ENCODE results near the gene COL4A2.

The COL4A2 gene

DNA sequence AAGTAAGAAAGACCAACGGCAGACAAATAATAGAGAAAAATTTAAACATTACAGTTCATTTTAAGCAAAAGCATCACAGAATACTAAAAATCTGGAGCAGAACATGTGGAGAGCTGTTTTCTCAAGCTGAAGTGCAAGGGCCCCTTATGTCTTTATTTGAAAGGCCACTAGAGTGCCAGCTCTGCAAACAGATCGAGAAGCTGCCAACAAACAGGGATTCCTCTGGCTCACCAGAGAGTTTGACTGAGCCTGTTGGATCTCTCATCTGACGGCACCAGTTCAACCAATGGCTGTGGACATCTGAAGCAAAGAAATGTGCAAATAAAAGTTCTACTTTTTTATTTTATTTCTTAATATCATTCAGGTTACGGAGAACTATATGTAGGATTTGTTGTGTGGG is 119.7 kb downstream of the COL4A2 start:
- Histone ChIP-seq H3K36me3 (no peaks in the 10 kb centered on the region), H3K27ac (no peak overlapping the region), H3K9me3 (no peaks in the 10 kb centered on the region), H3K27me3 (peaks cover 94% of the 10 kb centered on the region), H3K4me3 (ENCODE audit: low read depth in 1 of 2, low read length in 1 of 2) (no peak overlapping the region), H3K4me1 (ENCODE audit: control insufficient read depth in 1 of 2, insufficient read depth in 1 of 2, low read depth in 1 of 2, low read length in 1 of 2) (no peaks in the 10 kb centered on the region)
- TF ChIP-seq, protein P1, sequence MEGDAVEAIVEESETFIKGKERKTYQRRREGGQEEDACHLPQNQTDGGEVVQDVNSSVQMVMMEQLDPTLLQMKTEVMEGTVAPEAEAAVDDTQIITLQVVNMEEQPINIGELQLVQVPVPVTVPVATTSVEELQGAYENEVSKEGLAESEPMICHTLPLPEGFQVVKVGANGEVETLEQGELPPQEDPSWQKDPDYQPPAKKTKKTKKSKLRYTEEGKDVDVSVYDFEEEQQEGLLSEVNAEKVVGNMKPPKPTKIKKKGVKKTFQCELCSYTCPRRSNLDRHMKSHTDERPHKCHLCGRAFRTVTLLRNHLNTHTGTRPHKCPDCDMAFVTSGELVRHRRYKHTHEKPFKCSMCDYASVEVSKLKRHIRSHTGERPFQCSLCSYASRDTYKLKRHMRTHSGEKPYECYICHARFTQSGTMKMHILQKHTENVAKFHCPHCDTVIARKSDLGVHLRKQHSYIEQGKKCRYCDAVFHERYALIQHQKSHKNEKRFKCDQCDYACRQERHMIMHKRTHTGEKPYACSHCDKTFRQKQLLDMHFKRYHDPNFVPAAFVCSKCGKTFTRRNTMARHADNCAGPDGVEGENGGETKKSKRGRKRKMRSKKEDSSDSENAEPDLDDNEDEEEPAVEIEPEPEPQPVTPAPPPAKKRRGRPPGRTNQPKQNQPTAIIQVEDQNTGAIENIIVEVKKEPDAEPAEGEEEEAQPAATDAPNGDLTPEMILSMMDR (IDR thresholded peaks at IDR 0.05), result no peak

DNA sequence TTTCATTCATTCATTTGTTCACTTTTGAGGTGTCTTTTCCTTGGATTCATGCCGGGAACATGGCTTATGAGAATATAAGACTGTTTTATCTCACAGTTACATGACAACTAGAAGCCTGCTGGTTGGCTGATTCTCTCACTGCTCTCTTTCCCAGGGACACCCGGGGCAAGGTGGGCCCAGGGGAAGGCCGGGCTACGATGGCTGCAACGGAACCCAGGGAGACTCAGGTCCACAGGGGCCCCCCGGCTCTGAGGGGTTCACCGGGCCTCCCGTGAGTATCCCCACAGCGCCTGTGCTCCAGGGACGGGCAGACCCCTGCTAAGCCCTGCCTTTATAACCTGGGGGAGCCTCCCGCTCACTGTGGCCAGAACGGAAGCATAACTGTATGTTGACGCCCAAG is 121.2 kb downstream of the COL4A2 start:
- Histone ChIP-seq H3K36me3 (no peaks in the 10 kb centered on the region), H3K27ac (no peak overlapping the region), H3K9me3 (no peaks in the 10 kb centered on the region), H3K4me3 (ENCODE audit: low read depth in 1 of 2, low read length in 1 of 2) (no peak overlapping the region), H3K27me3 (peaks cover 90% of the 10 kb centered on the region), H3K4me1 (ENCODE audit: control insufficient read depth in 1 of 2, insufficient read depth in 1 of 2, low read depth in 1 of 2, low read length in 1 of 2) (no peaks in the 10 kb centered on the region)
- TF ChIP-seq, protein P1 (IDR thresholded peaks at IDR 0.05), result no peak

DNA sequence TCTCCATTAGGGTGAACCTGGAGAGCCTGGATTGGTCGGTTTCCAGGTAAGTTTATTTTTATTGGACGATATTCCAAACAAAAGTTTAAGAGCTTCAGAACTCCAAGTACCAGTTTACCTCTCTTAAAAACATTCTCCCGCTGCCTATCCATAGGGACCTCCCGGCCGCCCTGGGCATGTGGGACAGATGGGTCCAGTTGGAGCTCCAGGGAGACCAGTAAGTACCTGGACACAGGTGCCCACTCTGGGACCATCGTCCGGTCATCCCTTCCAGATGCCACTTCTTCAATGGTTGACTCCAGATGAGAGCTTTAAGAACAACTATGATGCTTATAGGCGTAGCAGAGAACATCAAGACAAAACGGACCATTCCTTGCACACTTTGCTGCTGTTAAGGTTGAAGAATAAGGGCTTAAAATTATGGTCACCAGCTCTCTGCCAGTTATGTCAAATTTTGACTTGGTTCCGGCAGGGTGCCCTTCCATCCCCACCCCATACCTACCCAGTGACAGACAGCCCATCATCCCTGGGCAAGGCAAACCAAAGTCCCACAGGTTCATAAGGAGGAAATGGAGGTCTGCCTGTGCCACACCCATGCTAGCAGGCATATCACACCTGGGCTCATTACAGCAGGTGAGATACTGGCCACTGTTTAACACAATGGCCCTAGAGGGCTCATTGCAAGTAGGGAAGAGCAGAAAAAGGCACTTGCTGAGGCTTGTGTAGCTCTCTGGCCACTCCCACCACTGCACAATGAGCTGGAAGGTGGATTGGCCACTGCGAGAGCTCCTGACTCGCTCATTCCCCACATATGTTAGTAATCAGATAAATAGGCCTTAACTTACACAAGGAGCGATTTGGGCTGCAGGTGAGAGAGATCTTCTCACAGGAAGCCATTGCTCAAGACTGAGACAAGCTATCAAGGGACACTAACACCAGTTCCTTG is 123.6 kb downstream of the COL4A2 start:
- Histone ChIP-seq H3K27me3 (peaks cover 85% of the 10 kb centered on the region), H3K36me3 (no peaks in the 10 kb centered on the region), H3K4me3 (ENCODE audit: low read depth in 1 of 2, low read length in 1 of 2) (no peak overlapping the region), H3K4me1 (ENCODE audit: control insufficient read depth in 1 of 2, insufficient read depth in 1 of 2, low read depth in 1 of 2, low read length in 1 of 2) (no peaks in the 10 kb centered on the region), H3K9me3 (no peaks in the 10 kb centered on the region), H3K27ac (no peak overlapping the region)
- TF ChIP-seq, protein P1 (IDR thresholded peaks at IDR 0.05), result no peak

DNA sequence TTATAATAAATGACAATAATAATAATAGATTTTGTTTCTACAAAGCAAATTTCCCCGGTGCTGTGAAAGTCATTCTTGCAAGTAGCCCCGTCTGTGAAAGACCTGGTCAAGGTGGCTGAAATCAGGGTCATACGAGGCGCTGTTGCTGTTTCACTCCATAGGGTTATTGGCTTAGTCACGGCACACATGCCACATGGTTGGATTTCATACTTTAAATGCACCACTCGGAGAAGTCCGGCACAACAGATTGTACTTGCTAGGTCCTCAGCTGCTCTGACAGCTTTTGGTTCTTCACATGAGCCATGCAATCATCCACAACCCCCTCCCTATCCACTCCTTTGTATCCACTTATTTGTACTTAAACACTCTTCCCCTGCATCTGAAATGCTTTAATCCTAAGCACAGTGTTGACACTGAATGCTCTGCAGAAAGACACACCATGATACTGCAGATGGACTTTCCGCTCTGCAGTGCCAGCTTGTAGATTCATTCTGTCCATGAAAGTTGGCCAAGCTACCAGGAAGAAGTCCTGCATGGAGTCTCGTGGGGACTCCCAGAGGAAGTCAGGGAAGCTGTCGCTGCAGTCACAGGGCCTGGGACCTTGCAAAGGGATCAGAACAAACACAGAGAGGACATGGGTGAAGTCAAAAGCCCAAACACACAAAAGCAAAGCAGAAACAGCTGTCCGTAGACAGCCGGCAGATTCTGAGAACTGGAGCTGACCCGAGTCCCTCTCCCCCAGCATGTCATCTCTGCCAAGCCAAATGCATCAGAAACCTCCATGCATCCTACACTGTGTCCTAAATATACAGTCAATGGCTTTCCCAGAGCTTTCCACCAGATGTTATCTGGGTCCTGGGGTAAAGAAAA is 124.6 kb downstream of the COL4A2 start:
- Histone ChIP-seq H3K4me3 (ENCODE audit: low read depth in 1 of 2, low read length in 1 of 2) (no peak overlapping the region), H3K9me3 (no peaks in the 10 kb centered on the region), H3K4me1 (ENCODE audit: control insufficient read depth in 1 of 2, insufficient read depth in 1 of 2, low read depth in 1 of 2, low read length in 1 of 2) (no peaks in the 10 kb centered on the region), H3K27me3 (peaks cover 84% of the 10 kb centered on the region), H3K36me3 (no peaks in the 10 kb centered on the region), H3K27ac (no peak overlapping the region)
- TF ChIP-seq, protein P1 (IDR thresholded peaks at IDR 0.05), result no peak

DNA sequence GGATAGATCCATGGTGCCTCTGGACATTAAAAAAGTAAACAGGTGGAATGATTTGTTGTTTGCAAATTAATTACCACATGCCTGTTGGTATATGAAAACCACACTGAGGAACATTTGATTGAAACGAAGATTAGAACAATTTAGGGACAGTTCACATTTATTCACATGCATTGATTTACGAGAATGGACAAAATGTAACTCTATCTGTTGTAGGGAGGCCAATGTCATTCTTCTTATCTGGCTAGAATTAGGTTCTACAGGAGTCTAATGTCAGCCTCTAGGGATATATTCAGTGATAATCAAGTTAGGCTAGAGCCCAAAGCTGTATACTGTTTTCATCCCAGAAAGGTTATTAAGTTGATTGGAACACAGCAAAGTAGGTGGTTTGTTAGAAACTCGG is 125.4 kb downstream of the COL4A2 start:
- Histone ChIP-seq H3K4me3 (ENCODE audit: low read depth in 1 of 2, low read length in 1 of 2) (no peak overlapping the region), H3K4me1 (ENCODE audit: control insufficient read depth in 1 of 2, insufficient read depth in 1 of 2, low read depth in 1 of 2, low read length in 1 of 2) (no peaks in the 10 kb centered on the region), H3K27me3 (peaks cover 84% of the 10 kb centered on the region), H3K27ac (no peak overlapping the region), H3K9me3 (no peaks in the 10 kb centered on the region), H3K36me3 (no peaks in the 10 kb centered on the region)
- TF ChIP-seq, protein P1 (IDR thresholded peaks at IDR 0.05), result no peak

Data from neutrophil (primary cell).